DND-41 (cell line): ENCODE results near the gene PEAK1.

Source experiments
- CTCF ChIP-seq: IDR thresholded peaks from 2 replicates; pipeline ENCODE4 v1.5.1; 2012; ENCODE audit warnings: borderline replicate concordance, low read length, moderate library complexity, mild to moderate bottlenecking; ENCODE audit not compliant: poor library complexity, severe bottlenecking; ENCODE audit errors: extremely low read depth
- EZH2 ChIP-seq: IDR thresholded peaks from 3 replicates; pipeline ENCODE4 v1.6.1; 2012; ENCODE audit warnings: borderline replicate concordance, low read depth, mild to moderate bottlenecking, moderate library complexity, low read length, inconsistent platforms; ENCODE audit not compliant: severe bottlenecking

DNA sequence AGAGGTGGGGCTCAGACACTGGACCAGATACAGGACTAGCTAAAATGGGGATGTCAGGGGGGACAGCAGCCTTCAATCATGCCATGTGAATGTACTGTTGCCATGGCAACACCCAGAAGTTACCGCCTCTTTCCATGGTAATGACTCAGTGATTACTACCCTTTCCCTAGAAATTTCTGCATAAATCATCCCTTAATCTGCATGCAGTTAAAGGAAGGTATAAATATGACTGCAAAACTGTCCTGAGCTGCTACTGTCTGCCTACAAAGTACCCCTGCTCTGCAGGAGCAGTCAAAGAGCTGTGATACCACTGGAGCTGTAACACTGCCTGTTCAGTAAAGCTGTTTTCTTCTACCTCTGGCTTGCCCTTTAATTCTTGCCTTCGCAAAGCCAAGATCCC lies 168.2 kb downstream of the PEAK1 start:
- TF ChIP-seq EZH2 (no peak), CTCF (no peak)
